Naive B cell (primary cell): Measurements from ENCODE around the gene NHLH1. TPM values are rescaled to one million over a fixed set of nuclear protein-coding genes. Genes with fewer than 3 reads are reported as not detected.

Source experiments
- ATAC-seq, 2 donors: fragments of 150-1000 bp; cut with Tn5 transposase; 2 replicates each; pipeline ENCODE4 v1.10.0; 2021; ENCODE audit warnings: low read depth in 2 of 2, mild to moderate bottlenecking in 2 of 2, moderate library complexity in 2 of 2
- DNase-seq: peaks from one replicate; pipeline ENCODE4 v3.0.0; 2022
- H3K27ac Mint-ChIP-seq, 6 donors: one replicate each; pipeline ENCODE4 v1.8.0; 2020 to 2022; ENCODE audit warnings: mild to moderate bottlenecking in 6 of 6, mixed read lengths in 6 of 6, moderate library complexity in 5 of 6, inconsistent platforms in 2 of 6
- H3K27me3 Mint-ChIP-seq, 3 donors: one replicate each; pipeline ENCODE4 v1.8.0; 2021 to 2022; ENCODE audit warnings: mixed read lengths in 3 of 3, mild to moderate bottlenecking in 1 of 3
- H3K36me3 Mint-ChIP-seq, 2 donors: one replicate each; pipeline ENCODE4 v1.8.0; 2020 to 2022; ENCODE audit warnings: mixed read lengths in 2 of 2, inconsistent platforms in 1 of 2, mild to moderate bottlenecking in 1 of 2
- H3K4me1 Mint-ChIP-seq, 3 donors: one replicate each; pipeline ENCODE4 v1.8.0; 2020 to 2022; ENCODE audit warnings: mixed read lengths in 3 of 3, inconsistent platforms in 1 of 3, mild to moderate bottlenecking in 1 of 3, moderate library complexity in 1 of 3
- H3K4me3 Mint-ChIP-seq, 8 donors: one replicate each; pipeline ENCODE4 v1.8.0; 2020 to 2022; ENCODE audit warnings: mild to moderate bottlenecking in 8 of 8, mixed read lengths in 8 of 8, moderate library complexity in 8 of 8, inconsistent platforms in 2 of 8
- H3K9me3 Mint-ChIP-seq, 7 donors: one replicate each; pipeline ENCODE4 v1.8.0; 2020 to 2022; ENCODE audit warnings: mixed read lengths in 7 of 7, mild to moderate bottlenecking in 5 of 7, inconsistent platforms in 2 of 7, moderate library complexity in 1 of 7
- polyA plus RNA-seq, 6 donors: library from polyadenylated mRNA; unstranded; fragments of 300-500 nt; fragmentation: Illumina TruSeq; gene quantifications; one replicate each; pipeline ENCODE4 v1.2.3, GENCODE V29; 2021; ENCODE audit warnings: low read depth in 6 of 6

The NHLH1 gene
- polyA plus RNA-seq, 6 donors from 2014 or later, result not detected

DNA sequence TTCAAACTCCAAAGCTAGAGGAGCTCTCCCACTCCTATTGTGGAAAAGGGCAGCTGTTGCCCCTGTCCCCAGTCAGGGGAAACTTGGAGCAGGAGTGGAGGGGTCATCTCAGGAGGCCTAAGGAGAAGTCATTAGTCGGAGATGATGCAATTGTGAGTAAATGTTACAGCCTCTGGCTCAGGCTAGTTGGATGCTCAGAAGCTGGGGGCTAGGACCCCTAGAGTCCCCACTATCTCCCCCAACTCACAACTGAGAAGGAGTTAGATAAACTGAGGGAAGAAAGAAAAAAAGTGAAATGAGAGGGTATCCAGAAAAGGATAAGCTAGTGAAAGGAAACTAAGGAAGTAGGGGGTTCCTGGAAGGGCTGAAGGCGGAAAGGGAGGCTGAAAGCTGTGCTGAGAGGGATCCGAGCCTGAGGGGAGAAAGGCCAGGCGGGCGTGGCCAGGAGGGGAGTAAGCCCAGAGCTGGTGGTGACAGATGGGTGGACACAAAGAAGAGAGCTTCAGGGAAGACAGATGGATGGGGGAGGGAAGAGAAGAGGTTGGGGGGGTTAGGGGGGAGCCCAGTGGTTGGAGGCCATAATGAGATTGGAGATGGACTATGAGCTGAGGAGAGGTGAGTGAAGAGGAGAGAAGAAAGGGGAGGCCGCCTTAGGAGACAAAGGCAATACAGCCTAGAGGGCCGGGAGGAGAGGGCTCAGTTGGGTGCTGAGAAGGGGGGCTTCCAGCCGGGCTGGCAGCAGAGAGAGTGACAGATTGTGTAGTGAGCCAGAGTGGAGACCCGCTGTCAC, 4.5 kb upstream of the NHLH1 start:
- Mint-ChIP-seq H3K4me1 (peaks cover 0 to 17% (median 0%) of the 10 kb centered on the region in 3 donors), H3K9me3 (no peaks in the 10 kb centered on the region), H3K4me3 (no peak overlapping the region), H3K27me3 (no peaks in the 10 kb centered on the region), H3K27ac (peak overlapping the region in 4 of 6 donors; percentile 39 to 93 (median 78)), H3K36me3 (peaks cover 13 to 19% of the 10 kb centered on the region in 2 donors)
- no peak for ATAC-seq
- no peak for DNase-seq

DNA sequence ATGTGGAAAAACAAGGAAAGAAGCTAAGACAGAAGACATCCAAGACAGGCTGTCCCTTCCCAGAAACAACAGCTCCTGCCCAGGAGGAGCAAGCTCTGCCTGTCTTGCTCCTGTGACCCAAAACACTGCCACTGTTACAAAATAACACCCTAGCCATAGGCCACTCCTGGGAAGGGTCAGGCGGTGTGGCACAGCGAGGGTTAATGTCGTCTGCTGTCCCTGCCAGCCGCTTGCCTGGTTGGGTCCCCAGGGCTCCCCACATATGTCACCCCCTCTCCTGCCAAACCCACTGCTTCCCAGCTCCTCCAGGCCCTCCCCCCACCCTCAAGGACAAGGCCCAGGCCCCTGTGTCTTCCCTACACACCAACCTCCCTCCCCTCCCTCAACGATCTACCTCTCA, 3.9 kb upstream of the NHLH1 start:
- ATAC-seq (no peak), DNase-seq (no peak)
- Mint-ChIP-seq H3K36me3 (peaks cover 8 to 16% of the 10 kb centered on the region in 2 donors), H3K27me3 (no peaks in the 10 kb centered on the region), H3K4me1 (peaks cover 0 to 17% (median 0%) of the 10 kb centered on the region in 3 donors), H3K9me3 (no peaks in the 10 kb centered on the region), H3K4me3 (no peak overlapping the region), H3K27ac (peak overlapping the region in 2 of 6 donors; percentile 72 to 93)

- H3K27me3 Mint-ChIP-seq, result no peaks in the 10 kb centered on the region
- no peak for ATAC-seq
- peak overlapping the region in 4 of 6 donors; percentile 30 to 76 (median 41) for H3K27ac Mint-ChIP-seq
- peak overlapping the region in 1 of 8 donors; percentile 41 for H3K4me3 Mint-ChIP-seq
- H3K9me3 Mint-ChIP-seq, result no peaks in the 10 kb centered on the region
- no peak for DNase-seq
- H3K4me1 Mint-ChIP-seq, result peaks cover 0 to 17% (median 0%) of the 10 kb centered on the region in 3 donors
- H3K36me3 Mint-ChIP-seq, result peaks cover 0 to 7% of the 10 kb centered on the region in 2 donors
Measured at GRCh38 chr1:160363951-160364735, 2.7 kb upstream of the NHLH1 start.

- Mint-ChIP-seq H3K27ac (no peak overlapping the region), H3K9me3 (no peaks in the 10 kb centered on the region), H3K4me3 (no peak overlapping the region), H3K4me1 (peaks cover 0 to 17% (median 0%) of the 10 kb centered on the region in 3 donors), H3K27me3 (no peaks in the 10 kb centered on the region), H3K36me3 (peaks cover 0 to 7% of the 10 kb centered on the region in 2 donors)
- ATAC-seq (no peak), DNase-seq (no peak)
Measured at GRCh38 chr1:160365325-160365724, 1.5 kb upstream of the NHLH1 start.

DNA sequence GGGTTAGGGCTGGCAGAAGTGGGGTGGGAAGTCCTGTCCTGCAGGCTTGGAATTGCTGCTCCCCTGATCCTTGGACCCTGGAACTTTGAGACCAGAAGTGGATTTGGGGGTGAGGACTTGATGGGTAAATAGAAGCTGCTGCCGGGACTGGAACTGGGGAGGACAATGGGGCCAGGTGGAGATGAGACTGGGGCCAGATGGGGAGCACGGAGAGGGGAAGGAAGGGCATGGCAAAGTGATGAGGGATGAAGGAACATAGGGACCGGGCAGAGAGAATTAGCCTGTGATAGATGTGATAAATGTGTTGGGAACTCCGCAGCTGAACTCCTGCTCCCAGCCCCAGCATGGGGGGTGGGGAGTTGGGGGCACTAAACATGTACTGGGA, 637 bp downstream of the NHLH1 start:
- H3K36me3 Mint-ChIP-seq, result no peaks in the 10 kb centered on the region
- H3K4me3 Mint-ChIP-seq, result no peak overlapping the region
- DNase-seq (no peak), ATAC-seq (no peak)
- H3K9me3 Mint-ChIP-seq, result no peaks in the 10 kb centered on the region
- H3K4me1 Mint-ChIP-seq, result peaks cover 0 to 12% (median 0%) of the 10 kb centered on the region in 3 donors
- no peaks in the 10 kb centered on the region for H3K27me3 Mint-ChIP-seq
- H3K27ac Mint-ChIP-seq, result peak overlapping the region in 3 of 6 donors; percentile 8 to 25 (median 17)

DNA sequence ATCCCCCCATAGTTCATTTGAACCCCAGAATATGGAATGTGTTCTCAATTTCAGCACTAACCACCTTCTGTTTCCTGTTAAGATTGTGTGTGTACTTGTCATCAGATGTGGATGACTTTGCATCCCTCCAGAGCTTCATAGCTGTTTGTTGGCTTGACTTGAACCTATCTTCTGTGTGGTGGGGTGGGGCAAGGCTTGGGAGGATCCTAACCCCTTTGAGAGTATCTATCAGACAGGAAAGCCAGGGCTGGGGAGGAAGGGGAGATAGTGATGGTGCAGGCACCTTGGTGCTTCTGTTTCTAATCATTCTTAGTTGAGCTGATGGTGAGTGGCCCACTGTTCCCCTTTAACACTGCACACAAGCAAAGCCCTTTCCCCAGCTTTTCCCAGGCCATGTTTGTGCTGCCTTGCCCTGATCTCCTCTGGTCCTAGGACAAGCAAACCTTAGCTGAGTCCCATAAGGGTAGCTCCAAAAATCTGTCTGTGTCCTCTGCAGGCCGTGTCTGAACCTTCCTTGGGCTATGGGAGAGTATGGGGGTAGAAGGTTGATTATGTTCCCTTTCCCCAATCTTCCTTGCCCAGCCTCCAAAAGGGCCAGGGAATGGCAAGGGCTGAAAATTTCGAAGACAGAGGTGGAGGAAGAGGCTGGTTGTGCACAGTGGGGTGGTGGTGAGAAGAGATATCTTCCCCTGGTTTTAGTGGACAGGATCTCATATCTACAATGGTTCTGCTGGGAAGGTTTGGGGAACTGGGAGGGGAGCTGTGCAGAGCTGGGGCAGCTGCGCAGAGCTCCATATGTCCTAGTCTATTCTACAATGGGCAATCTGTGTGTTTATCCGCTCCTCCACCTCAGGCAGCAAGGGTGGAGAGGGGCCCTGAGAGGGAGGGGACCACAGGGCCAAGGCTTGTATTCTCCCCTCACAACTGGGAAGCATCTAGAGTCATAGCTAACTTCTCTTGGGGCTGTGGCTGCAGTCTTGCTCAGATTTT, 1.4 kb downstream of the NHLH1 start:
- Mint-ChIP-seq H3K4me1 (peaks cover 0 to 8% (median 0%) of the 10 kb centered on the region in 3 donors), H3K4me3 (no peak overlapping the region), H3K27ac (peak overlapping the region in 2 of 6 donors; percentile 8 to 25), H3K36me3 (no peaks in the 10 kb centered on the region), H3K9me3 (no peaks in the 10 kb centered on the region), H3K27me3 (no peaks in the 10 kb centered on the region)
- ATAC-seq (no peak), DNase-seq (no peak)

GRCh38 chr1:160369087-160369486, 2.2 kb downstream of the NHLH1 start:
- H3K4me3 Mint-ChIP-seq, result no peak overlapping the region
- peaks cover 0 to 3% (median 0%) of the 10 kb centered on the region in 3 donors for H3K4me1 Mint-ChIP-seq
- no peaks in the 10 kb centered on the region for H3K27me3 Mint-ChIP-seq
- no peaks in the 10 kb centered on the region for H3K9me3 Mint-ChIP-seq
- no peak for DNase-seq
- no peak overlapping the region for H3K27ac Mint-ChIP-seq
- H3K36me3 Mint-ChIP-seq, result no peaks in the 10 kb centered on the region
- no peak for ATAC-seq

- Mint-ChIP-seq H3K36me3 (no peaks in the 10 kb centered on the region), H3K4me3 (no peak overlapping the region), H3K9me3 (no peaks in the 10 kb centered on the region), H3K27ac (peak overlapping the region in 2 of 6 donors; percentile 32 to 54), H3K27me3 (no peaks in the 10 kb centered on the region), H3K4me1 (peaks cover 12 to 15% (median 13%) of the 10 kb centered on the region in 3 donors)
- ATAC-seq, result no peak
- no peak for DNase-seq
Measured at GRCh38 chr1:160370561-160371345, 3.9 kb downstream of the NHLH1 start.

DNA sequence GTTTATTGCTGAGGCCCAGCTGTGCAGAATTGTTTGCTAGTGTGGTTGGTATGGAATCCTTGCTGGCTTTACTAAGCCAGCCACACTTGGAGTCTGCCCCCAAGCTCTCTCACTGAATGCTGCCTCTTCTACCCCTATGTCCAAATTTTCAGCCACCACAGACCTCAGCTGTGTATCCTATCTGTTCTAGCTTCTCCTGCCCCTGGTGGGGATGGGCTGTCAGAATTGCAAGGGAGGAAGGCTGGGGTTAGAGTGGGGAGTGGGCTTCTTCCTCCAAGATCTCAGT, 4.4 kb downstream of the NHLH1 start:
- no peak for ATAC-seq
- H3K9me3 Mint-ChIP-seq, result no peaks in the 10 kb centered on the region
- peaks cover 16 to 20% (median 18%) of the 10 kb centered on the region in 3 donors for H3K4me1 Mint-ChIP-seq
- H3K4me3 Mint-ChIP-seq, result no peak overlapping the region
- H3K27me3 Mint-ChIP-seq, result no peaks in the 10 kb centered on the region
- no peaks in the 10 kb centered on the region for H3K36me3 Mint-ChIP-seq
- DNase-seq, result no peak
- no peak overlapping the region for H3K27ac Mint-ChIP-seq

GRCh38 chr1:160371756-160372155, 4.9 kb downstream of the NHLH1 start:
- H3K4me1 Mint-ChIP-seq, result peaks cover 21 to 25% (median 23%) of the 10 kb centered on the region in 3 donors
- no peak for ATAC-seq
- no peaks in the 10 kb centered on the region for H3K27me3 Mint-ChIP-seq
- H3K27ac Mint-ChIP-seq, result peak overlapping the region in 2 of 6 donors; percentile 42 to 76
- DNase-seq, result no peak
- H3K4me3 Mint-ChIP-seq, result no peak overlapping the region
- H3K36me3 Mint-ChIP-seq, result no peaks in the 10 kb centered on the region
- no peaks in the 10 kb centered on the region for H3K9me3 Mint-ChIP-seq

DNA sequence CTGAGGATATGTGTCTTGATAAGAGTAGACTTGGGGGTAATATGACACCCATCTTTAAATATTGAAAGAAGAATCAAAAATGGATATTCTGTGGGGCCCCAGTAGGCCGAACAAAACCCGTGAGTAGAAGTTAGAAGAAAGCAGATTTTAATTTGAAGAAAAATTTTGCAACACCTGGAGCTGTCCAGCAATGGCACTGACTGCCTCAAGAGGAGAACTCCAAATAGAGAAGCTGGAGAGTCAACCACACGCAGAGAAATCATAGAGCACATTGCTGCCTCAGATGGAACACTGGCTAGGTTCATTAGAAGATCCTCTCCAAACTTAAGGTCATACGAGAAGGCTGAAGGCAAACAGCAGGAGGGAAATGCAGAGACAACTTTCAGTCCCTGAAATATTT, 6.8 kb downstream of the NHLH1 start:
- Mint-ChIP-seq H3K9me3 (no peaks in the 10 kb centered on the region), H3K36me3 (no peaks in the 10 kb centered on the region), H3K4me1 (peaks cover 23 to 26% (median 24%) of the 10 kb centered on the region in 3 donors), H3K4me3 (no peak overlapping the region), H3K27ac (peak overlapping the region in 1 of 6 donors; percentile 28), H3K27me3 (no peaks in the 10 kb centered on the region)
- DNase-seq (no peak), ATAC-seq (no peak)

GRCh38 chr1:160374306-160375110, 7.6 kb downstream of the NHLH1 start:
- no peaks in the 10 kb centered on the region for H3K36me3 Mint-ChIP-seq
- H3K27ac Mint-ChIP-seq, result peak overlapping the region in 2 of 6 donors; percentile 25 to 83

More at GRCh38 chr1:160374306-160375110, 7.6 kb downstream of the NHLH1 start:
- ATAC-seq (no peak), DNase-seq (no peak)
- Mint-ChIP-seq H3K27me3 (no peaks in the 10 kb centered on the region), H3K4me1 (peaks cover 23 to 26% (median 24%) of the 10 kb centered on the region in 3 donors), H3K9me3 (no peaks in the 10 kb centered on the region), H3K4me3 (peak overlapping the region in 1 of 8 donors; percentile 31)
